DMS 273 (cell line): ENCODE data around the gene IL17RD.

Experiments used
- DNase-seq: peaks from one replicate; lab custom pipeline; 2025; ENCODE audit not compliant: unreplicated experiment; lab: John Stamatoyannopoulos, UW

Gene IL17RD

DNA sequence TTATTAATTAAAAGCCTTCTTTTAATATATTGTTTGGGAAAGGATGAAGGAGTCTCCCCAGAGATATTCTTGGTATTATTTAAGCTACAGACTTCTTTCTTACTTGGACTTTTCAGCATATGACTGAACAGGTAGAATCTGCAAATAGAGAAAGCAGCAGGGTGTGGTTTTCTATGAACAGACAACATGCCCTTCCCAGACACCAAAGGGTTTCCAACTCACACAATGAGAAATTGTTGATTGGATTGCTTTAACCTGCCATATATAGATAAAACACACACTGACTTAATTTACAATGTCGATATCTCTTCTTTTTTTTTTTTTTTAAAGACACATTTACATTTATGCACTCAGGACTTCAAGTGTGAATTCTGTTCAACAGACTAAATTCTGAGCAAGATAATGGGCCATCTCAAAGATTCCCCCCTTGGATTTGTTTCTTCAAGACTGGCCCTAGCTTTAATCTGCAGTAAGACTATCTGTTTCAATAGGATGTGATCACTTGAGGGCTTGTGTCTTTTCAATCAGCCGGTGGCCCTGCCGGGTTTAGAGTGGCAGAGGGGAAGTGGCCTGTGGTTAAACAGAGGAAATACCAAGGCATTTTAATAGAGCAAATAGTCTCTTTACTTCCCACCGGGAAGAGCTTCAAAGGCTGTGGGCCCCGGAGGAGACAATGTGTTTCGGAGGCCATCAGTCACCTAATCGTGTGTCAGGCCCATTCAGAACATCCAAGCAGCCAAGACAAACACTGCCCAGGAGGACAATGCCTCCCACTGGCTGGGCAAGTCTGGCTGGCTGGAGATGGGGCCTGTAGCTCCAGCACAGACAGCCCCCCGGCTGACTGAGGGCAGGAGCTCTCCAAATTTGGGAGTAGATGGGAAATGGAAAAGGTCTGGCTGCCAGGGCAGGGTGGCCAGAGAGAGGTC is 6.1 kb downstream of the IL17RD start:
- DNase-seq, result no peak

DNA sequence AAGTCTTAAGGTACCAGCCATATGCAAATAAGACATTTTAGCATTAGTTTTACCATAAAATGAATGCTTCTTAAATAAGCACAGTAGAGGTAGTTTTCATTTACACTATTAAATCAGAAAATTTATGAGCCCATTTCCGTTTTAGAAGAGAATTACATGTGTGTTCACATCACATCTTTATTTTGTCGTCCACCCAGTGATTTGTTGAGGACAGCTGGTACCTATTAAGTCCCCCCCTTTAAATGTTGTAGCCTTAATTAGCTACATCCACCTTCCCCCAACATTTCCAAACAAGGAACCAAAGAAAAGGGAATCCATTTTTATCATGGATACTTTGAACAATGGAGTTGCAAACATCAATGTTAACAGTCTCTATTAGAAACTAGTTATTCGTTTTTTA is 6.8 kb downstream of the IL17RD start:
- peak; percentile 13 for DNase-seq

DNA sequence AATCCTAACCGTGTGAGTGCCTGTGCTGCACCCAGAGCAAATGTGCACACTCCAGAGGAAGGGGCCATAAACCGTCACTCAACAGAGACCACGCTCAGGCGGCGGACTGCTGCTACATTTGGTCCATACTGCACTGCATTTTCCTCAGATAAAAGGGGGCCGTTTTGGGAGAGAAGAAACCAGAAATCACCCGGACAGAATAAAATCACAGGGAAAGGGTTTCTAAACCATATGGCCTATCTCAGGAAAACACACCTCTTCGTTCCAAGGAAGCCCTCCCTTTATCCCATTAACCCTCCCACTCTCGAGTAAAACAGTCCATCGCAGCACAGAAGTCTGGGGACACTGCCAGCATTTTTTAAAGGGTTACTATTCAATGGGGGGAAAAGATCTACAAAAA is 7.6 kb downstream of the IL17RD start:
- peak; percentile 41 for DNase-seq

DNA sequence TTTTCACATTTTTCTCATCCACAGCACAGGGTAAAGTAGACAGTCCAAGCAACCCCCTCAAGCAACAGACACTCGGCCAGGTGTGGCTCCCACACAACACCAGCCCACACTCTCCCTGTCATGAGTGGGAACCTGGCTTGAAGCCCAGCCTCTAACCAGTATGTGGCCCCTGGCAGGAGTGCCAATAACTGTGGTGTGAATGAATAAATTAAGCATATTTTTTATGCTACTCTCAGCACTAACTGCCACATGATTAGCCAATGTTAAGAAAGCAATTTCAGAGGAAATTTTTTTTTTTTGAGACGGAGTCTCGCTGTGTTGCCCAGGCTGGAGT is 9.9 kb downstream of the IL17RD start:
- DNase-seq, result no peak

DNA sequence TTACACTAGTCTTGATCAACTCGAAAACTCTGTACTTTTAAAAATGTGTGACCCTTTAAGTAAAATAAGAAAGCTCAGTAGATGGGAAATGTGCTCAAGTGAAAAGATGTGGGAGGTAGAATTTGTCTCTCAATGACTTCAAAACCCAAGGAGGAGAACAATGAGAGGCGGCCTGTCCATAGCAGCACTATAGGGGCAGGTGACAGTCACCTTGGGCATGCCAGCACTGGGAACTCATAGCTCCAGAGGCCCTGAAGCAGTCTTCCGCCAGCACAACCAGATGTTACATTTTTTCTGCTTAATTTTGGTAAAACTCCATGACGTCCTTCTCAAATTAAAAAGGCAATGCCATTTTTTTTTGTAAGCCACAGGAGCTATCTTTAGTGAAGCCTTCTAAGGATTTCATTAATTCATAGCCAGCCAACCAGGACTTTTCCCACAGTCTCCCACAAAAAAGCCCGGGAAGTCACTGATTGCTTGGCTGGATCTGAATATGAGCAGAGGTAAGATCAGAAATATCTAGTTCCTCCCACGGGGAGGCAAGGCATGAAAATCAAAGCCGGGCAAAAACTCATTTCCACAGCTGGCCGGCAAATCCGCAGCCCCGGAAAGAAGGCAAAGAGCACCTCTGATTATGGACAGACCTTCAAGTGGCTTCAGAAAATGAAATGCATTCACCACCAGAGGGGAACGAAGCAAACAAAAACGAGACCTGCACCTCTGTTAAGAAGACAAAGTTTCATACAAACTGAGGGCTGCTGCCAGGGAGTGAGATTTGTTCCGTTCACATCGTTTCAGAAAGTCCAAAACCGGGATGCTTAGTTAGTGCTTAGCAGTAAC is 10.5 kb downstream of the IL17RD start:
- DNase-seq, result no peak

DNA sequence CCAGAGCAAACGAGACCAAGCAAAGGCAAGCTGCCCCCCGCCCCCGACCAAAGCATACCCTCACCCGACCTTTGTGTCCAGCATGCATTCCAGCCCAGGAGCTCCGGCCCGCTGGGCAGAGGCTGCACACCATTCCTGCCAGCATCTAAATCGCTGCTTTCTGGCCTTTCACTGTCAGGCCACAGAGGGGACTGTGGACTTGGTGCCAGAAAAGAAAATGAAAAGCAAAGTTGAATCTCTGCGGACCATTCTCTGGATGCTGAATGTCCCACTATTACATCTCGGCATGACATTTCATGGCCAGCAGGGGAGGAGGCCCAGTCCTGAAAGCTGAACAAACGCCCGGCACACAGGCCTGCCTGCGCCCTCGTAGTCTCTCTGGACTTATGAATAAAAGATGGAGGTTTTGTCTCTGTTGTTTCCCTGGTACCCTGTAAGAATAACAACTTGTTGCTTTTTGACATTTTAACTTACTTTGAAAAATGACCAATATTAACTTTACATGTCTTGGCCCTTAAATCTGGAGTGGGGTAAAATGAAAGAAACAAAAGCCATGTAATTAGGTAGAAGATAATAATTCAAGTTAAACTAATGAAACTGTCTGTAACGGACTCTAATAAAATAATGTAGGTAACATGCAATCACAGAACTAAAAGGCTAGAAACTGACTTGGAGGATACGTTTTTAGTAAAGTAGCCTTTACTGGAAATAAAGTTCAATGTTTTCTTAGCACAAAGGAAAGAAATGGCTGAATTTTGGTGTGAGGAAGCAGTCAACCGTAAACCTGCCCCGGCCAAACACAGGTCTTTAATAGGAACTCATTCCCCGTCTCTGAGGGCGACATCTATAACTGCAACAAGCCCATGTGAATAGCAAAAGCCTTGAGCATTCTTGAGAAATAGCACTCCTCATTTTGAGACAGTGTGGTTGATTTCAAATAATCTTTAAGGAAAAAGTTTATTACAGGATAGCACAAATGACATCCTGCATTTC is 12.7 kb downstream of the IL17RD start:
- DNase-seq, result no peak

DNA sequence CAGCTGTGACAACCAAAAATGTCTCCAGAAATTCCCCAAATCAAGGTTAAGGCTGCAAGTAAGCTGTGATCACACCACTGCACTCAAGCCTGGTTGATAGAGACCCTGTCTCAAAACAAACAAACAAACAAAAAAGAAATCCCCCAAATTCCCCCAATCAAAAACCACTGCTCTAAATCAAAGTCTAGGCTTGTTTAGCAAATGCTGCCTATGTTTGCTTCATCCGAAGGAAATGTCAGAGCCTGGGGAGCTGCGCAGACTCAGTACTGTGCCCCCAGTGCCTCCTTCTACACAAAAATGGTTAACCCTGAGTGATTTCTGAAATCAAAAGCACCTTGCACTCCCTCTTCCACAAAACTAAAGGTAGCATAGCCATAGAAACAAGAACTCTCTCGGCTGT is 13.4 kb downstream of the IL17RD start:
- DNase-seq, result no peak

DNA sequence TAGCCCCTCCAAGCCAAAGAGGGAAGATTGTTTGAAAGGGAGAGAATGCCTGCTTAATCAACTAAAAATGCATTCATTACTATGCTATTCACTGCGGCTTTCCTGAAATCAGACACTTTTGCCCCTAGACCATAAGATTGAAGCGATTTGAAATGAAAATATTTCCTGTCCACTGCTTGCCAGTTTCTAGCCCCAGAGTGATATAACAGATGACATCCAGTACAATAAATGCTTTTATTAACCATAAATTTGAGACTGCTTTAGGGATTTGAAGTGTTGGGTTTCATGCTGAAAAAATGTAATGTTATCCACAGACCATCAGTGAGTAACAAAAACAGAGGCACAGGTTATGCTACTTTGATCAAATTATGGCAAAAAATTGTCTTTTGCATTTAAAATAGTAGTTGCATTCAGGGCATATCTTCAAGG is 14.1 kb downstream of the IL17RD start:
- no peak for DNase-seq

DNA sequence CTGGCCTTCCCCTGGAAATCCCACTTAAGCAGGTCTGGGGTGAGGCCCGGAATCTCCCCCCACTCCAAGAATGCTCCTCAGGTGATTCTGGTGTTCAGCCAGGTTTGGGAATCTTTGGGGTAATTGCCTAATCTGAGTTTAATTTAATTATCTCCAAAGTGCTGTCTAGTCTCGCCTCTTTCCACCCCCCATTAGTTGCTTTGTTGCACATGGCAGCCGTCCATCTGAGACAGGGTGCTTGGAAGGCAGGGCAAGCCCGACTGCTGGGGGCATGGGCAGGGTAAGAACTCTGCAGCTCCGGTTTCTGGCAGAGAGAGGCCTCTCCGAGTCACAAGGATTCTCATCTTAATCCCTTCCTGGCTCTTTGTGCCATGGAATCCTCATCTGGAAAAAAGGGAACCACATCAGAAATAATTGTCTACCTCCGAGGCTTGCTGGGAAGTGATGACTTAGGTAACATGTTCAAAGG is 15.0 kb downstream of the IL17RD start:
- DNase-seq, result no peak

DNA sequence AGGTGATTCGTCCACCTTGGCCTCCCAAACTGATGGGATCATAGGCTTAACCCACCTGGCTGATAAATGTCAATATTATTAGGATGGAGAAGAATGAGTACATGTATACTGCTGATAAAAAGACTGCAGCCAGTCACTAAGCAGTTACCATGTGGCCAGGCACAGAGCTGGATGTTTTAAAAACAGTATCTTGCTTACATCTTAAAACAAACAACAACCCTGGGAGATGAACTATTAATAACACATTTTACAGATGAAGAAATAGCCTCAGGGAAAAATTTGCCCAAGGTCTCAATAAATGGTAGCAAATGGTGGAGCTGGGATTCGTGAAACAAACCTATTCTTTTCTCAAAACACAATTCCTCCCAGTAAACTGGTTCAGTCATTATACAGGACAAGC is 18.1 kb downstream of the IL17RD start:
- no peak for DNase-seq

DNA sequence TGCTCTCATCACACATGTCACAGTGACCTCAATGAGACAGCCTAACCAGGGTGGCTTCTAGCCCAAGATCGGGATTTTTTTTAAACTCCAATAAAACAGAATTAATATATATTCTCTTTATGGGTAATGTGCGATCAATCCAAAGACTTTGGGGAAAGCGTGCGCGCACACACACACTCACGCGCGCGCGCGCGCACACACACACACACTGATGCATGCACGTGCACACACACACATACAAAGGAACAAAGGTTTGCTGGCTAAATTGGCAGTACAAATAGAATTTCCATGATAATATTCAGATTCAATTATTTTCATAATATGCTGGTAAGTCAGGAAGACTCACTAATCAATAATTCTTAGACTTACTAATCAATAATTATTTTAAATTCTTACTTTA is 19.3 kb downstream of the IL17RD start:
- no peak for DNase-seq

DNA sequence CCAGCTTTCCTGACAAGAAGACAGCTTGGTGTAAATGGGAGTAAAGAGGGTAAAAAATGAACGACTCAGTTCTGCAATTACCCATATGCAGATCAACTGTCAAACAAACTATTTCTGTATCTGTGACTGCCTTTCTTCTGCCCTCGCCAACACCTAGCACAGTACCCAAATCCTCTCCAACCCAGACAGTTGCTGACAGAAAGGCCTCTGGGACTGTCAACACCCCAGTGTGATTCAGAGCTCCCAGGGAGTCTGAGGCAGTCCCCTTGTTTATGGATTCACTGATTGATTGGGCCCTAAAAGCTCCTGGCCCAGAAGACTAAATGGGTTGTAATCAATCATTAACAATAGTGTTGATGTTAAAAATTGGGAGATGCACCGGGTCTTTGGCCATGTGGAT is 20.2 kb downstream of the IL17RD start:
- DNase-seq, result no peak

DNA sequence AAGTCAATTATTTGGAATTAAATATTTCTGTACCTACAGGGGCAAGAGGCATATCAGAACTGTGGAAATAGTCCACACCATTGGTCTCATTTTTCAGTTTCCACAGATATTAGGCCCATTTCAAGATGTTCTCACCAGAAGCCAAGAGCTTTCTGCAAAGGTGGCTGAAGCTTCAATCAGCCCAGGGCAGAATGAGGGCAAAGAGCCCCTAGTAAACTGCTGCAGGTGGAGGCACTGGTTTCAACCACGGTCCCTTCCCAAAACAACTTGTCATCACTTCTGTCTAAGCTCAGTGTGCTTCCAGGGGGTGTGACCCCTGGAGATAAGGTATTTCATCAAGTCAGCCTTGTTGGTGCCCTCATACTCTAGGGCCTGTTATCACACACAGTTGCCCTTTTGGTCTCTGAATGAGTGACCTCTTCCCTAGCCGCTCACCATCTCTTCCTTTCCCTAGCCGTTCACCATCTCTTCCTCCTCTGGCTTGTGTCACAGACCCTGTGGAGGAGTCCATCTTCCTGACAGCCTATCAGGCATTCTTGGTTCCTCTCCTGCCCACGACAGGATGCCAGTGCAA is 21.2 kb downstream of the IL17RD start:
- no peak for DNase-seq

DNA sequence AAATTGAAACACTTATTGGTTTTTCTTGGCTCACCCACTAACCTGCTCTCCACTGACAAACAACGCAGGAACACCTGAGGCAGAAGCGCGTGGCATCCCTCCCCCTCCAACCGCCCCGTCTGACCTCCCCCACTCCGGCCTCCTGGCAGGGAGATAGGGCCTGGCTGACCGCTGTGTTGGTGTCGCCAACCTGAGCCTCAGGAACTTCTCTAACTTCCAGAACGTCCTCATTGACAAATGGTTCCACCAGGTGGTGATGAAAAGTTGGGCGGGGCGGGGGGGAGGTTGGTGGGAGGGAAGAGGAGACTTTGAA is 22.8 kb downstream of the IL17RD start:
- DNase-seq, result no peak

DNA sequence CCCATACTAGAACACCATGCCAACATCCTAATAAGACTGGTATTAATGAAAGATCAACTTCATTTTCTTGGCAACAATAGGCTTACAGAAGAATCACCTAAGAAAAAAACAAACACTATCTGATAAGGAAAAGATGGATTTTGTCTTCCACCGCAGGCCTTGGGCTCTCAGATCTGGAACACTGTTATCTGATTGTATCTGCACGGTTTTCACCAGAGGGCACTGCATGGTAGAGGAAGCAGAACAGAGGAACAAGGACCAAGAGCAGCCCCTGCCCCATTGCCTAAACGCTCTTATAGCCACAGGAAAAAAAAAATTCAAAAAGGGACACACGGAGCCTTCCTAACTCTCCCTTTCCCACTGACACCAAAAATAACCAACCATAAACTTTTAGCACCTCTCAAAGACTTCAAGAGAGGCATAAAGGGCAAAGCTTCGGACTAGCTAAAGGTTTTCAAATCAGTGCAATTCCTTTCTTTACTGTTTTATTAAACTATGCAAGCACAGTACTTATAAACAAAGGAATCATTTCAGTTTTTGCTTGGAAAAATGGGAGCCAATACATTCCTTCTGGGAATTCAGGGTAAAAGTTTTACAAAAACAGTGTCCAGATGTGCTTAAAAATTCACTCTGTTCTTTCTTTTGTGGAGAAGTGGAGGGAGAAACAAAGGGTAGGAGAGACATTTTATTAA is 23.3 kb downstream of the IL17RD start:
- no peak for DNase-seq

DNA sequence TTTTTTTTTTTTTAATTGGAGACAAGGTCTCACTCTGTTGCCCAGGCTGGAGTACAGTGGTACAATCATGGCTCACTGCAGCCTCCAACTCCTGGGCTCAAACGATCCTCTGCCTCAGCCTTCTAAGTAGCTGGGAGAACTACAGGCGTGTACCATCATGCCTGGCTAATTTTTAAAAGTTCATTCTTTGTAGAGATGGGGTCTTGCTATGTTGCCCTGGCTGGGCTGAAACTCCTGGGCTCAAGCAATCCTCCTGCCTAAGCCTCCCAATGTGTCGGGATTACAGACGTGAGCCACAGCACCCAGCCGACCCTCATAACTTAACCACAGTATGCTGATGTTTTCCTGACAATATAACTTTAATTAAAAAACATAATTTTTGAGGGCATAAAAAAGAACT is 24.3 kb downstream of the IL17RD start:
- DNase-seq, result no peak

DNA sequence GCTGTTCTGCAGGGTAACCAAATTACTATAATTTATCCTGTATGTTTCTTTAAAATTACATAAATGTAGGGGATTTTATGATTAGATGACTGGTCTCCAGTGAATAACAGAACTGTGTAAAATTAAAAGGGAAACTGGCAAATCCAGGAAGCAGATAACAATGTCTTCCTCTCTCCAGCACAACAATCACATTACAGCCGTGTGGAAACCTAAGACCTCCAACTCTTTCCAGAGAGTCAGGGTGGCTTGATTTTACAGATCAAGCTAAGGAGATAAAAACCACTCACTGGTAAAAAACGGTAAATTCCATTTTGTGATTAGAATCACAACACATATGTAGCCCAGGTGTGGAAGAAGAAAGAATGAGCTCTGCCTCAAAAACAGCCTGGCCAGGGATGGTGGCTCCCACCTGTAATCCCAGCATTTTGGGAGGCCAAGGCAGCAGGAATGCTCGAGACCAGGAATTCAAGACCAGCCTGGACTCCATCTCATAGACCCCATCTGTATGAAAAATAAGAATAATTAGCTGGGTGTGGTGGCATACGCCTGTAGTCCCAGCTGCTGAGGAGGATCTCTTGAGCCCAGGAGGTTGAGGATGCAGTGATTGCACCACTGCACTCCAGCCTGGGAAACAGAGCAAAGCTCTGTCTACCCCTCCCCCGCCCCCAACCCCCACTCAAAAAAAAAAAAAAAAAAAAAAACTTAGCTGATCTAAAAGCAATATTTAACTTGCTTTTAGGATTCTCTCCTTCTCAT is 29.0 kb downstream of the IL17RD start:
- no peak for DNase-seq

DNA sequence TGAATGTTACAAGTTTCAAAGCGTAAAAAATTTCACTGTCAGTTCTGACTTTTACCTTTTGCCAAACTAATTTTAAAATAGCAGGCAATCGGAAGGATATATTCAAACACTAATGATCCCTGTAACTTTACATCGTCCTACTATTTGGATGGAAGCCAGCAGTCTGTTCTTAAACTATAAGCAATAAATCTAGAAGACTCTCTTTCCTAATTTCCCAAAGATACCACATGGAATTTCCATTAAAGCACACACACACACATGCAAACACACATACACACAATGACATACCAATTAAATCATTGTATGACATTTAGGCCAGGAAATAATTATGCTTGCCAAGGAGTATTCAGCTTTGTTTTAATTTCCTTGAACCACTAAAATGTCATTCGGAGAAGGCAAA is 32.0 kb downstream of the IL17RD start:
- no peak for DNase-seq

DNA sequence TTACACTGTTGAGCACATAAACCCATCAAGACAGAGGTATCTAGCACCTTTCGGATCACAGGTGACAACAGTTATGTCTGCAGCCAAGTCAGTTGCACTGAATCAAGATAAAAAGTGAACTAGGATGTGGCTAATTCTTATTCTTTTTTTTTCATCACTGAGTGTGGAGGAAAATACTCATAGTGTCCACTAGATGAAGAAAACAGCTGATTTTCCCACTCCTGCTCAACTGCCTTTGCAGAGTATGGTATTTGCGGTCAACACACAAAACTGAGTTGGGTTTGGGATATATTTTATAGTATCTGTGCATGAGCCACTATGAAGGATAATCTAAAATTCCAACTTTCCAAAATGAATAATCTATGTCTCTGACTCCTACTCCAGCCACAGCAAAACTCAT is 32.5 kb downstream of the IL17RD start:
- DNase-seq, result no peak

DNA sequence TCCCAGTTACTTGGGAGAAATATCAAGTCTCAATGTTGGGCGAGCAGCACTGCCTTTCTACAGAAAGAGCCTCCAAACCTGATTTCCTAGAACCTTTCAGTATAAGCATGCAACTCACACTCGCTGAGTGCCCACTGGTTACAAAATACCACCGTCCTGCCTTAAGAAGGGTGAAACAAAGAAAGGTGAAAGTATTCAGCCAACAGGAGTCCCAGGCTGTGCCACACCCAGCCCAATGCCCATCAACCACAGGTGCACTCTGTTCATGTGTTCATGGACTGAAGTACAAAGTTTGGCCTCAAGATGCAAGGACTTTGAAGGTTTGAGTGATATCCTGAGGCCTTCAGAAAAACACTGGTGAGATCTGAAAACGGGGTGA is 34.0 kb downstream of the IL17RD start:
- no peak for DNase-seq
